Osteoblast (primary cell): ENCODE measurements around the gene LIN28B. TPM values are rescaled to one million over a fixed set of nuclear protein-coding genes. Genes with fewer than 3 reads are reported as not detected.
A peak's percentile ranks its signal among the peaks of the same experiment; 100 is the strongest.

ENCODE experiments used
- DNase-seq: peaks from one replicate; pipeline ENCODE4 v3.0.0; 2011; ENCODE audit warnings: low spot score, mixed read lengths; ENCODE audit not compliant: insufficient read length; ENCODE audit errors: missing footprints
- H2AFZ ChIP-seq: 2 replicates; pipeline ENCODE4 v1.6.0; 2011; ENCODE audit warnings: mild to moderate bottlenecking, low read length
- H3K27ac ChIP-seq: 2 replicates; pipeline ENCODE4 v1.5.1; 2011; ENCODE audit warnings: mild to moderate bottlenecking, low read depth, low read length, moderate library complexity
- H3K27me3 ChIP-seq: 2 replicates; pipeline ENCODE4 v1.6.0; 2012; ENCODE audit warnings: mild to moderate bottlenecking, control low read depth, inconsistent platforms, low read length, moderate library complexity; ENCODE audit not compliant: insufficient read depth
- H3K36me3 ChIP-seq: 2 replicates; pipeline ENCODE4 v1.5.1; 2011; ENCODE audit warnings: mild to moderate bottlenecking, low read length, control low read depth, moderate library complexity; ENCODE audit not compliant: insufficient read depth
- H3K4me1 ChIP-seq: 2 replicates; pipeline ENCODE4 v1.5.1; 2011; ENCODE audit warnings: mild to moderate bottlenecking, low read length, control low read depth, moderate library complexity; ENCODE audit not compliant: insufficient read depth
- H3K4me2 ChIP-seq: 2 replicates; pipeline ENCODE4 v1.6.0; 2011; ENCODE audit warnings: mild to moderate bottlenecking, low read length; ENCODE audit not compliant: insufficient read depth
- H3K4me3 ChIP-seq: fragments of 200-600 bp; sonication (generic); 3 replicates; pipeline ENCODE4 v1.5.1; 2012; ENCODE audit warnings: mild to moderate bottlenecking, low read length, inconsistent platforms; ENCODE audit not compliant: insufficient read depth
- H3K79me2 ChIP-seq: 2 replicates; pipeline ENCODE4 v1.6.0; 2012; ENCODE audit warnings: mild to moderate bottlenecking, low read length, control low read depth, inconsistent platforms; ENCODE audit not compliant: insufficient read depth
- H3K9me3 ChIP-seq: 2 replicates; pipeline ENCODE4 v1.5.1; 2011; ENCODE audit warnings: low read depth, low read length, control low read depth
- H4K20me1 ChIP-seq: 2 replicates; pipeline ENCODE4 v1.6.0; 2012; ENCODE audit warnings: mild to moderate bottlenecking, low read length, control low read depth; ENCODE audit not compliant: insufficient read depth
- CTCF ChIP-seq: IDR thresholded peaks from 2 replicates; pipeline ENCODE4 v1.5.1; 2011; ENCODE audit warnings: mild to moderate bottlenecking, low read depth, low read length, moderate library complexity; ENCODE audit errors: extremely low read depth
- total RNA-seq: library from RNA; depleted of rRNA; stranded (reverse); fragments of >200 nt; gene quantifications from 2 replicates; pipeline ENCODE4 v1.2.3, GENCODE V29; 2012

The LIN28B gene
- total RNA-seq, 1 donor = not detected

- H4K20me1 ChIP-seq = no peaks in the 10 kb centered on the region
- no peak overlapping the region for H3K4me2 ChIP-seq
- H3K27ac ChIP-seq = no peak overlapping the region
- TF ChIP-seq CTCF = no peak
- peaks cover 5% of the 10 kb centered on the region for H3K4me1 ChIP-seq
- H2AFZ ChIP-seq = peak overlapping the region; percentile 39
- no peak for DNase-seq
- H3K27me3 ChIP-seq = peaks cover 6% of the 10 kb centered on the region
- no peaks in the 10 kb centered on the region for H3K36me3 ChIP-seq
- H3K4me3 ChIP-seq = no peak overlapping the region
- no peaks in the 10 kb centered on the region for H3K79me2 ChIP-seq
- no peaks in the 10 kb centered on the region for H3K9me3 ChIP-seq
Observed at GRCh38 chr6:105038259-105038658, 81.4 kb downstream of the LIN28B start.

- H3K4me1 ChIP-seq = peaks cover 5% of the 10 kb centered on the region
- H3K9me3 ChIP-seq = no peaks in the 10 kb centered on the region
- DNase-seq = peak; percentile 14
- peak overlapping the region; percentile 43 for H3K27ac ChIP-seq
- no peak overlapping the region for H3K4me3 ChIP-seq
- TF ChIP-seq CTCF = no peak
- no peaks in the 10 kb centered on the region for H3K27me3 ChIP-seq
- H2AFZ ChIP-seq = peak overlapping the region; percentile 6
- no peaks in the 10 kb centered on the region for H4K20me1 ChIP-seq
- no peaks in the 10 kb centered on the region for H3K36me3 ChIP-seq
- H3K4me2 ChIP-seq = no peak overlapping the region
- H3K79me2 ChIP-seq = no peaks in the 10 kb centered on the region
Observed at GRCh38 chr6:105041880-105042279, 85.0 kb downstream of the LIN28B start.

DNA sequence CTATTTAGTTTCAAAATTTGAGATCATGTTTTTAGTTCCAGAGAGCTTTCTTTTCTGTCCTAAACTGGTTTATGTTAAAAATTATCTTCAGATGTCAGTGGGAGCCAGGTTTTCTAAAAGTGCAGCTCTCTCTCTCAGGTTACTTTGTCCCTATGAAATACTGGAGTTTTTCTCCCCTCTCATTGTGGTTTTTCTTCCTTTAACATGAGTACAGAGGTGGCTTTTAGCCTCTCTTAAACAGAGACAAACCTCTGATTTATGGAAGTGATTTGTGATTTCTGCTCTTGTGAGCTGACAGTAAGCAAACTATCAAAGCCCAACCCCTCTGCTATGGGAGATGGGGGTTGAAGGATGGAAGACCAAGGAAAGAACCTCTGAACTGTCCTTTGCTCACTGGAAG lies 85.7 kb downstream of the LIN28B start:
- peak overlapping the region; percentile 63 for H2AFZ ChIP-seq
- TF ChIP-seq CTCF = no peak

DNA sequence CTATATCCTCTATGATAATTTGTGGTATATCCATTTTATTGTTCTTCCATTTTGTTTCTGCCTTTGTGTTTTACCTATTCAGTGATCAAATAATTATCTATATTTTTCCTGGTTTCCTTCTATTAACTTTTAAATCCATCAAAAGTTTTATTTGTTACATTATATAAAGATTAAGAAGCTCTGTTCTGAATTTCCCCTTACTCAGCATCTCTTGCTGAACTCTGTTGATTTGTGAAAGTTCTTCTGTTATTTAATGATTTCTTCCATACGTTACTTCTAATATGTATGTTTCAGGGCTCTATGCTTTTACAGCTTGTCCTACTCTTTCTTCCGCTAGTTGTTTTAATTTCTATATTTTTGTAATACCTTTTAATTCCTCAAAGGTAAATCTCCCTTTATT lies 87.1 kb downstream of the LIN28B start:
- Histone ChIP-seq H3K4me3 (no peak overlapping the region), H3K27ac (no peak overlapping the region), H3K27me3 (no peaks in the 10 kb centered on the region), H3K9me3 (no peaks in the 10 kb centered on the region), H4K20me1 (no peaks in the 10 kb centered on the region), H3K4me2 (no peak overlapping the region), H3K79me2 (no peaks in the 10 kb centered on the region), H2AFZ (no peak overlapping the region), H3K36me3 (no peaks in the 10 kb centered on the region), H3K4me1 (peaks cover 5% of the 10 kb centered on the region)
- no peak for TF ChIP-seq CTCF
- DNase-seq = no peak

More for the DNA sequence above, 85.7 kb downstream of the LIN28B start:
- H3K27ac ChIP-seq = peak overlapping the region; percentile 21
- no peaks in the 10 kb centered on the region for H3K36me3 ChIP-seq
- no peaks in the 10 kb centered on the region for H3K79me2 ChIP-seq
- H3K9me3 ChIP-seq = no peaks in the 10 kb centered on the region
- H3K4me2 ChIP-seq = no peak overlapping the region
- H4K20me1 ChIP-seq = no peaks in the 10 kb centered on the region
- H3K27me3 ChIP-seq = no peaks in the 10 kb centered on the region
- no peak overlapping the region for H3K4me3 ChIP-seq
- no peak for DNase-seq
- peaks cover 5% of the 10 kb centered on the region for H3K4me1 ChIP-seq
